ENCODE data around the gene SARS1.

- TF ChIP-seq GATA2 (IDR thresholded peaks at IDR 0.05; ENCODE audit: low read depth, low read length) (no peak), GATA3 (IDR thresholded peaks at IDR 0.05; ENCODE audit: low read depth, low read length) (no peak)
These were observed 28.4 kb upstream of the SARS1 start for GRCh38 chr1:109185357-109185756.

Data from SH-SY5Y (cell line).